T-helper 1 cell treated with Interleukin-12 subunit alpha and Interleukin-12 subunit beta and Interleukin-4 antibody, amounts not matched to agents 30 ng/mL and 1 ng/mL, for 36 hours (primary cell): Measurements from ENCODE around the gene ZNF134. TPM values are rescaled to one million over a fixed set of nuclear protein-coding genes. Genes with fewer than 3 reads are reported as not detected.

Experiments used
- intact Hi-C: fragments of 100-400 bp; cut with micrococcal nuclease; formaldehyde crosslinking; loops from one replicate; pipeline ENCODE4 v1.15.1; 2024
- total RNA-seq: library from RNA; stranded (reverse); gene quantifications from 2 replicates; pipeline ENCODE4 v1.2.3, GENCODE V29; 2022

The ZNF134 gene
- total RNA-seq, 1 donor from 2014 or later = 13.9 TPM

DNA sequence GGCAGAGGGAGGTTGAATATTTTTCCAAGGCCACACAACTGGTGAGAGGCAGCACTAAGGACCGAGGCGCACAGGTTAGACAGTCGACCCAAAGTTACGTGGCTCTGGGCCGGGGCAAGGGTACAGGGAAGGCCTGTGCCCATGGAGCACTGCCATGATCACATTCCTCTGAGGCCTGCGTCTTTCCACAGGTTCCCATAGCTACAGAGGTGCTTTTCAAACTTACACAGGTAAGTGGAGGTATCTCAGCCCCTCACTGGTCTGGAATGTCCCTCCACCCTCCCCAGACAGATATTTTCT lies 19.7 kb downstream of the ZNF134 start:
- intact Hi-C loops = loop anchor here (1.0 to 2.0 kb wide), 25 partner anchors 19 to 1229 kb away; partner anchors contain the start of genes TRAPPC2B, ZNF134, ZNF154 and ZNF17

- intact Hi-C loops = no loop called here
These were observed 23.3 kb downstream of the ZNF134 start for GRCh38 chr19:57637379-57637778.

GRCh38 chr19:57641715-57642234 lies 27.7 kb downstream of the ZNF134 start:
- intact Hi-C loops = no loop called here

GRCh38 chr19:57642396-57643046 lies 28.5 kb downstream of the ZNF134 start:
- intact Hi-C loops = no loop called here

DNA sequence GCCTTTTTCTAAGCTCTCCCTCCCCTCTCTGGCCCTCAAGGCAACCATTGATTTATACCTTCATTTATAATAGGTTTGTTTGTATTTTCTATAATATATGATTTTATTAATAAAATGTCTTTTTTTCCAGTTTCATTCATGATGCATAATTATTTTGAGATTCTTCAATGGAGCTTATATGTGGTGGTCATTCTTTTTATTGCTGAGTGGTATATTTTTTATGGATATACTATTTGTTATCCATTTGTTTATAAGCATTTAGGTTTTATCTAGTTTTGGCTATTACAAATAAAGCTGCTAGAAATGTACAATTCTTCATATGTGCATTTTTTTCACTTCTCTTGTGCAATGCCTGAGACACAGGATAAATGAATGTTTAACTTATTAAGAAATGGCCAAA lies 29.7 kb downstream of the ZNF134 start:
- intact Hi-C loops = no loop called here

- intact Hi-C loops = no loop called here
These were observed 34.4 kb downstream of the ZNF134 start for GRCh38 chr19:57648331-57649003.

DNA sequence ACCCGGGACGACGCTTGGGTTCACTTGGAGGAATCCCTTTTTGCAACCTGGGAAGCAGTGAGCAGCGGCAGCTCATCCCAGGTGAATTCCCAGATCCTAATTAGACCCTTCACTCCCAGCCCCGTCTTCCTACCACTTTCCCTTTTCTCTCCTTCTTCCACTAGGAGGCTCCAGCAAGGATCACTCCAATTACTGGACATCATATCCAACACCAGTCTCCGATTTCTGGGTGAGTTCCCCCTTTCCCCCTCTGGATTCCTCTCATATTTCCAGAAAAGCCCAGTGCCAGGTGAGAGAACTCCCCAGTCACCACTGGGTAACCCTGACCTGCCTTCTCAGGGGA lies 37.6 kb downstream of the ZNF134 start:
- intact Hi-C loops = no loop called here

GRCh38 chr19:57653689-57654088 lies 39.6 kb downstream of the ZNF134 start:
- intact Hi-C loops = no loop called here

DNA sequence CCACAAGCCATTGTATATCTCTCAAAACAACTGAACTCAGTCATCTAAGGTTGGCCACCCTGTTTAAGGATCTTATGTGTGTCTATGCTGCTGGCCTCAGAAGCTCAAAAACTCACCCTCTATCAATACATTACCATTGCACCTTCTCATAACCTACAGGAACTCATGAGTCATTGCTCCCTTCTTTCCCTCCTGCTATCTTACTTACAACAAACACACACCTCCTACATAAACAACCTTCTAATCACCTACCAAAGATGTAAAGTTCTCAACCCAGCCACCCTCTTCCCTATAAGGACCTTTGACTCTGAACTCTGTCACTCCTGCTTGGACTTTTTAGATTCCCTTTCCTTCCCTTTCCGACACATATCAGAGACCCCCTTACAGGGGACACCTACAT lies 41.4 kb downstream of the ZNF134 start:
- intact Hi-C loops = no loop called here

GRCh38 chr19:57656346-57656745 lies 42.3 kb downstream of the ZNF134 start:
- intact Hi-C loops = no loop called here

DNA sequence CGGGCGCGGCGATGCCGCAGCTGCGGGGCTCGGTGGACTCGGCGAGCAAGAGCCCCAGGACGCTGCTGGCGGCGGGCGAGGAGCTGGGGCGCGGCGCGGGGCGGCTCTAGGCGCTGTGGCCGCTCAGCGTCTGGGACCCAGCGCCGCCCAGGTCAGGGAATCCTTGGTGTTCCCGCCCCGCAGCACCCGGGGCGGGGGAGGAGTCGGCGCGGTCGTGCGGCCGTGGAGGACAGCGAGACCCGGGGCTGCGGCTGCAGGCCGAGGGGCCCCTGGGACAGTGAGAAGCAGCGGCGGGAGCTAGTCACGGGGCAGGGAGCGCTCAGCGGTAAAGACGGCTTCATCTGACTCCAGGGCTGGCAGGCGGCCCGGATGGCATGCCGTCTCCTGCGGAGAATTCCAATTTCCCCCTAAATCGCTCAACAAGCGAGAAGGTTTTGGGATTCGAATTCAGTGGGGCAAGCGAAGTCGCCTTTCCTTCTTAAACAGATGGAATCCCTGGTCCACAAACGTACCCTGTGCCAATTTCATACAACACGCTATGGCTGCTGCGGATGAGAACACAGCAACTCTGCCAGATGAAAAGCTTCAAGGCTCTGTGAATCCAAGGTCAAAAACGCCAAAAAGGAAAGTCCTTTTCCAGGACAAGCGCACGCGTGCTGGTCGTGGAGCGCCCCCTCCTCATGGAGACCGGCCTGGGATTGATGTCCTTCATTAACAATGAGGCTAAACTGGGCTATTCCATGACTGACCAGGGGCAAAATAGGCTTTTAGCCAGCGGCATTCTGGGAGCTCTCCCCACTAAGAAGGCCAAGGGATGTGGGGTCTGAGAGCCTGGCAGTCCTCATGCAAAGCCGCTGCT lies 50.5 kb downstream of the ZNF134 start:
- intact Hi-C loops = no loop called here

- intact Hi-C loops = no loop called here
These were observed 51.3 kb downstream of the ZNF134 start for GRCh38 chr19:57665261-57665806.

GRCh38 chr19:57667228-57667627 lies 53.2 kb downstream of the ZNF134 start:
- intact Hi-C loops = no loop called here

DNA sequence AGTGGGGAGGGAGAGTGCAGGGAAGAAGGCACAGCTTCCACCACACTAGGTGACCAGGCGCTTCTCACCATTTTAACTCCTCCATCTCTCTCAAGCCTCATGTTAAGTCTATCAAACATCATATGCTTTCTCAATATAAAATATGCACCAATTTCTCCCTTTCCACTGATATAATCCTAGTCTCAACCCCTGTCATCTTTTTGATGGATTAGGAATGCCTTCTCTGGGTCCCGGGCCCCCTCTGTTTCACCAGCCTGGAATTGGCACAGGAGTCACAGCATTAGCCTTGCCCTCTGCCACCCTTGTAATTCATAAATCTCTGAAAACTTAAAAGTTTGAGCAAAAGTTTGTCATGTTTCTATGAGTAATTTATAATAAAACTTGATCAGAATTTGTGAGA lies 54.6 kb downstream of the ZNF134 start, which contains the start of gene ZSCAN4:
TSS of gene ZSCAN4 (plus strand) at position 301 of the 400 bp plus-strand sequence. CDS start 7,211 bp downstream, outside the sequence.
- intact Hi-C loops = no loop called here

- intact Hi-C loops = no loop called here
These were observed 57.3 kb downstream of the ZNF134 start for GRCh38 chr19:57671124-57671895.

- intact Hi-C loops = no loop called here
These were observed 58.4 kb downstream of the ZNF134 start for GRCh38 chr19:57672466-57672865.

Other genes with a start within 250 kb of the ZNF134 start
- gene ZNF548, start 224.4 kb upstream of the ZNF134 start, total RNA-seq = 23.7 and 24.5 TPM in 2 replicates
- gene ZNF17, start 203.1 kb upstream of the ZNF134 start, total RNA-seq = 13.6 and 15.0 TPM in 2 replicates
- 13.1 and 13.6 TPM in 2 replicates for gene ZNF749, start 178.9 kb upstream of the ZNF134 start, total RNA-seq
- 0.17 and 0.20 TPM in 2 replicates for gene VN1R1, start 157.1 kb upstream of the ZNF134 start, total RNA-seq
- gene ZNF772, start 136.7 kb upstream of the ZNF134 start, total RNA-seq = 3.3 and 4.5 TPM in 2 replicates
- 8.0 and 10.0 TPM in 2 replicates for gene ZNF419, start 126.5 kb upstream of the ZNF134 start, total RNA-seq
- gene ZNF773, start 114.3 kb upstream of the ZNF134 start, total RNA-seq = 9.6 and 10.0 TPM in 2 replicates
- 6.1 and 7.8 TPM in 2 replicates for gene ZNF549, start 86.9 kb upstream of the ZNF134 start, total RNA-seq
- 7.7 and 9.3 TPM in 2 replicates for gene ZNF550, start 54.4 kb upstream of the ZNF134 start, total RNA-seq
- gene ZNF416, start 35.3 kb upstream of the ZNF134 start, total RNA-seq = 6.1 and 6.4 TPM in 2 replicates
- gene ZIK1, start 30.1 kb upstream of the ZNF134 start, total RNA-seq = 5.5 and 7.0 TPM in 2 replicates
- 6.6 and 6.8 TPM in 2 replicates for gene ZNF530, start 14.4 kb upstream of the ZNF134 start, total RNA-seq
- gene ZNF211, start 18.9 kb downstream of the ZNF134 start, total RNA-seq = 14.4 and 15.4 TPM in 2 replicates
- not detected in 2 replicates for gene ZSCAN4, start 54.7 kb downstream of the ZNF134 start, total RNA-seq
- 10.0 and 12.8 TPM in 2 replicates for gene ZNF551, start 67.7 kb downstream of the ZNF134 start, total RNA-seq
- gene ZNF154, start 95.0 kb downstream of the ZNF134 start, total RNA-seq = 8.5 and 9.3 TPM in 2 replicates
- 12.2 and 13.0 TPM in 2 replicates for gene ZNF671, start 113.4 kb downstream of the ZNF134 start, total RNA-seq
- gene ZNF776, start 132.6 kb downstream of the ZNF134 start, total RNA-seq = 15.4 and 16.4 TPM in 2 replicates
- gene ZNF586, start 155.4 kb downstream of the ZNF134 start, total RNA-seq = 18.4 and 18.5 TPM in 2 replicates
- gene ZNF552, start 200.7 kb downstream of the ZNF134 start, total RNA-seq = 10.4 and 11.0 TPM in 2 replicates
- 17.7 and 22.2 TPM in 2 replicates for gene ZNF587B, start 216.1 kb downstream of the ZNF134 start, total RNA-seq
- gene ZNF587, start 235.6 kb downstream of the ZNF134 start, total RNA-seq = 42.6 and 46.5 TPM in 2 replicates